Fibroblast of gingiva (primary cell): ENCODE data around the gene KRT80.
"Not testable (repeated sequence)": the region's sequence is repeated elsewhere in the genome, so short reads cannot be mapped to it uniquely, and the experiment has no call there.

ENCODE experiments used
- DNase-seq: peaks from one replicate; pipeline ENCODE4 v3.0.0-alpha.2; 2011; ENCODE audit warnings: low read depth

KRT80 gene

GRCh38 chr12:52191841-52192791 is at the start of gene KRT80:
TSS of gene KRT80 (minus strand) at chr12:52192014. CDS start at chr12:52191902, 112 bp downstream.
- peak; percentile 99 for DNase-seq

GRCh38 chr12:52241205-52241842 is 49.5 kb upstream of the KRT80 start:
- no peak for DNase-seq

GRCh38 chr12:52240247-52240646 is 48.4 kb upstream of the KRT80 start:
- not testable (repeated sequence) for DNase-seq

GRCh38 chr12:52239767-52240166 is 48.0 kb upstream of the KRT80 start:
- DNase-seq = no peak

GRCh38 chr12:52238916-52239646 is 47.3 kb upstream of the KRT80 start:
- DNase-seq = no peak

- DNase-seq = no peak
Observed at GRCh38 chr12:52238207-52238840, 46.5 kb upstream of the KRT80 start.

- no peak for DNase-seq
Observed at GRCh38 chr12:52236386-52237050, 44.7 kb upstream of the KRT80 start.

- DNase-seq = no peak
Observed at GRCh38 chr12:52235822-52236361, 44.1 kb upstream of the KRT80 start.

GRCh38 chr12:52235001-52235764 is 43.4 kb upstream of the KRT80 start:
- peak; percentile 66 for DNase-seq

- no peak for DNase-seq
Observed at GRCh38 chr12:52234223-52234810, 42.5 kb upstream of the KRT80 start.

GRCh38 chr12:52233462-52234207 is 41.8 kb upstream of the KRT80 start:
- DNase-seq = no peak

- DNase-seq = no peak
Observed at GRCh38 chr12:52232674-52233461, 41.1 kb upstream of the KRT80 start, which contains the start of gene KRT7. TSS of gene KRT7 (plus strand) at chr12:52233243. CDS start at chr12:52233297, 54 bp downstream.

GRCh38 chr12:52232203-52232673 is 40.4 kb upstream of the KRT80 start:
- DNase-seq = no peak

GRCh38 chr12:52231305-52232202 is 39.7 kb upstream of the KRT80 start:
- no peak for DNase-seq

GRCh38 chr12:52230364-52231281 is 38.8 kb upstream of the KRT80 start:
- peak; percentile 64 for DNase-seq

- no peak for DNase-seq
Observed at GRCh38 chr12:52229836-52230343, 38.1 kb upstream of the KRT80 start.
